ENCODE data around the gene AGMO. TPM values are rescaled to one million over a fixed set of nuclear protein-coding genes. Genes with fewer than 3 reads are reported as not detected.

The AGMO gene
- total and polyA plus RNA-seq, 10 of the 15 experiments (the other 5 are each of a cell fraction or from before 2014, with no cell fraction given), result 0.11 to 0.29 TPM; not detected in 8

- no peak overlapping the region for H3K9ac ChIP-seq (ENCODE audit: control insufficient read depth, insufficient read depth, low read length)
- CTCF ChIA-PET, result interaction anchor here (0.7 kb wide), 1 partner anchor 29 kb away, joined by 3 read pairs; no protein-coding TSS in a partner anchor
Measured at GRCh38 chr7:15567036-15567435, 5.2 kb upstream of the AGMO start.

More at GRCh38 chr7:15567036-15567435, 5.2 kb upstream of the AGMO start:
- Histone ChIP-seq H3K9me3 (replicated peaks; ENCODE audit: control insufficient read depth, insufficient read depth, low read length) (no peaks in the 10 kb centered on the region), H3K27me3 (replicated peaks in 1 of 2; ENCODE audit: control insufficient read depth in 2 of 2, insufficient read depth in 2 of 2, low read length in 1 of 2) (no peaks in the 10 kb centered on the region), H3K36me3 (ENCODE audit: control insufficient read depth in 2 of 2, insufficient read depth in 2 of 2, low read length in 1 of 2) (no peaks in the 10 kb centered on the region), H2AFZ (ENCODE audit: control insufficient read depth, low read depth, low read length) (no peak overlapping the region), H3K79me2 (ENCODE audit: control insufficient read depth, insufficient read depth, low read length) (no peaks in the 10 kb centered on the region), H3K4me3 (no peak overlapping the region), H3K4me1 (ENCODE audit: control insufficient read depth, insufficient read depth, low read length) (no peaks in the 10 kb centered on the region), H3K27ac (ENCODE audit: control insufficient read depth, insufficient read depth) (no peak overlapping the region), H4K20me1 (ENCODE audit: control insufficient read depth, insufficient read depth) (no peaks in the 10 kb centered on the region), H3K4me2 (ENCODE audit: control insufficient read depth, insufficient read depth) (no peak overlapping the region)
- intact Hi-C loops (cut with micrococcal nuclease; ENCODE audit: unreplicated experiment), result no loop called here
- no peak for FAIRE-seq
- no peak for DNase-seq (ENCODE audit: low read depth, low spot score)
- ChIA-PET RAD21 (ENCODE audit: unreplicated experiment) (interaction anchor here (1.0 kb wide), 1 partner anchor 13 kb away, joined by 3 read pairs; no protein-coding TSS in a partner anchor), POLR2A (interaction anchor here (0.6 to 1.1 kb wide), 2 partner anchors 49 to 238 kb away, joined by 6 to 7 read pairs; no protein-coding TSS in a partner anchor), SMC1A (ENCODE audit: uncharacterized antibody, unreplicated experiment) (interaction anchor here (0.6 to 1.2 kb wide), 4 partner anchors 8 to 116 kb away, joined by 3 to 4 read pairs (median 4); no protein-coding TSS in a partner anchor)
- TF ChIP-seq ZBTB11 (CRISPR knock-in tag; IDR thresholded peaks at IDR 0.05), result no peak
- no peak for TF ChIP-seq RAD21 (IDR thresholded peaks at IDR 0.05; ENCODE audit: insufficient read depth, low read depth, low read length)
- no peak for TF ChIP-seq HDGF (IDR thresholded peaks at IDR 0.05)
- TF ChIP-seq RELA (IDR thresholded peaks at IDR 0.05; ENCODE audit: borderline replicate concordance, partially characterized antibody), result no peak
- no TSS peak for BruUV-seq (replicated peaks)
- in situ Hi-C loops (cut with MboI), result no loop called here
- ATAC-seq, result no peak
- WGBS (ENCODE audit: insufficient coverage, insufficient replicate concordance, low lambda C conversion rate, missing lambda C conversion rate), result 32% methylated on average over 3 of the region's 3 CpGs

Measured in GM12878 (cell line).